ENCODE data around the gene TNFSF8. TPM values are rescaled to one million over a fixed set of nuclear protein-coding genes. Genes with fewer than 3 reads are reported as not detected.

The TNFSF8 gene
- total RNA-seq, 1 donor from 2014 or later, result 0.96 TPM

- intact Hi-C loops (cut with DNase I), result no loop called here
- H3K4me3 ChIP-seq, result no peak overlapping the region
- no peak for TF ChIP-seq CTCF (IDR thresholded peaks at IDR 0.05)
- H3K27me3 ChIP-seq, result no peaks in the 10 kb centered on the region
- H3K36me3 ChIP-seq, result no peaks in the 10 kb centered on the region
- no peaks in the 10 kb centered on the region for H3K9me3 ChIP-seq
- no peak for DNase-seq (ENCODE audit: low spot score in 2 of 2)
- peaks cover 0 to 4% of the 10 kb centered on the region in 2 donors for H3K4me1 ChIP-seq
- H3K27ac ChIP-seq, result no peak overlapping the region
Measured at GRCh38 chr9:114925672-114926071, 4.7 kb downstream of the TNFSF8 start.

GRCh38 chr9:114925039-114925438, 5.4 kb downstream of the TNFSF8 start:
- Histone ChIP-seq H3K27ac (no peak overlapping the region), H3K4me3 (no peak overlapping the region), H3K4me1 (peaks cover 0 to 4% of the 10 kb centered on the region in 2 donors), H3K27me3 (no peaks in the 10 kb centered on the region), H3K9me3 (no peaks in the 10 kb centered on the region), H3K36me3 (no peaks in the 10 kb centered on the region)
- intact Hi-C loops (cut with DNase I), result no loop called here
- TF ChIP-seq CTCF (IDR thresholded peaks at IDR 0.05), result no peak
- DNase-seq (ENCODE audit: low spot score in 2 of 2), result no peak

GRCh38 chr9:114924327-114924726, 6.1 kb downstream of the TNFSF8 start:
- Histone ChIP-seq H3K4me1 (peaks cover 0 to 4% of the 10 kb centered on the region in 2 donors), H3K27me3 (no peaks in the 10 kb centered on the region), H3K9me3 (no peaks in the 10 kb centered on the region), H3K36me3 (no peaks in the 10 kb centered on the region), H3K4me3 (no peak overlapping the region), H3K27ac (no peak overlapping the region)
- intact Hi-C loops (cut with DNase I), result no loop called here
- TF ChIP-seq CTCF (IDR thresholded peaks at IDR 0.05), result no peak
- DNase-seq (ENCODE audit: low spot score in 2 of 2), result no peak

GRCh38 chr9:114923918-114924317, 6.5 kb downstream of the TNFSF8 start:
- TF ChIP-seq CTCF (IDR thresholded peaks at IDR 0.05), result no peak
- no peaks in the 10 kb centered on the region for H3K36me3 ChIP-seq
- intact Hi-C loops (cut with DNase I), result no loop called here
- H3K27me3 ChIP-seq, result no peaks in the 10 kb centered on the region
- no peak overlapping the region for H3K4me3 ChIP-seq
- no peaks in the 10 kb centered on the region for H3K9me3 ChIP-seq
- peaks cover 0 to 4% of the 10 kb centered on the region in 2 donors for H3K4me1 ChIP-seq
- no peak overlapping the region for H3K27ac ChIP-seq
- DNase-seq (ENCODE audit: low spot score in 2 of 2), result no peak

GRCh38 chr9:114921171-114921570, 9.2 kb downstream of the TNFSF8 start:
- Histone ChIP-seq H3K4me1 (peaks cover 0 to 4% of the 10 kb centered on the region in 2 donors), H3K27me3 (no peaks in the 10 kb centered on the region), H3K9me3 (no peaks in the 10 kb centered on the region), H3K27ac (no peak overlapping the region), H3K36me3 (no peaks in the 10 kb centered on the region), H3K4me3 (no peak overlapping the region)
- no peak for TF ChIP-seq CTCF (IDR thresholded peaks at IDR 0.05)
- no peak for DNase-seq (ENCODE audit: low spot score in 2 of 2)
- intact Hi-C loops (cut with DNase I), result no loop called here

- Histone ChIP-seq H3K4me1 (peaks cover 0 to under 1% of the 10 kb centered on the region in 2 donors), H3K4me3 (no peak overlapping the region), H3K36me3 (no peaks in the 10 kb centered on the region), H3K27ac (no peak overlapping the region), H3K9me3 (no peaks in the 10 kb centered on the region), H3K27me3 (no peaks in the 10 kb centered on the region)
- intact Hi-C loops (cut with DNase I), result no loop called here
- DNase-seq (ENCODE audit: low spot score in 2 of 2), result no peak
- no peak for TF ChIP-seq CTCF (IDR thresholded peaks at IDR 0.05)
Measured at GRCh38 chr9:114919611-114920010, 10.8 kb downstream of the TNFSF8 start.
